HepG2 (cell line): ENCODE results near the gene CDH12. TPM values are rescaled to one million over a fixed set of nuclear protein-coding genes. Genes with fewer than 3 reads are reported as not detected.

ENCODE experiments used
- ATAC-seq: fragments of 200-7000 bp; cut with Tn5 transposase; 3 replicates; pipeline ENCODE4 v1.9.1; 2020; ENCODE audit warnings: mild to moderate bottlenecking, moderate library complexity
- BruUV-seq: library from RNA; stranded (reverse); fragments of 400-500 nt; replicated peaks from 2 replicates; lab custom pipeline; 2021; lab: Mats Ljungman, UMichigan
- CTCF ChIA-PET: fragments of 300-600 bp; formaldehyde crosslinking; extraction: SDS; loops from one replicate; lab custom pipeline; 2021; ENCODE audit warnings: low total read pairs, inconsistent platforms, low intra/inter-chr PET ratio; lab: Yijun Ruan, JAX
- POLR2A ChIA-PET: fragments of 350-600 bp; sonication (Branson Sonifier 250); formaldehyde crosslinking; loops from one replicate; lab custom pipeline; 2020; ENCODE audit warnings: antibody characterized with exemption, inconsistent platforms; lab: Yijun Ruan, JAX
- DNase-seq: peaks from one replicate; pipeline ENCODE4 v3.0.0-alpha.2; 2015; ENCODE audit warnings: low spot score
- FAIRE-seq: peaks from 3 replicates; lab custom pipeline; 2011; peaks lifted over from hg19 to GRCh38; lab: Jason Lieb, UNC
- H2AFZ ChIP-seq: one replicate; pipeline ENCODE4 v1.6.1; 2011; ENCODE audit warnings: low read length, inconsistent platforms
- H3K27ac ChIP-seq: fragments of 300-600 bp; 3 replicates; pipeline ENCODE4 v1.8.0; 2011; ENCODE audit warnings: mixed run types, mild to moderate bottlenecking, mixed read lengths, low read length, inconsistent platforms; ENCODE audit not compliant: insufficient read depth; ENCODE audit errors: extremely low read length
- H3K27me3 ChIP-seq, 2 experiments: fragments of 200-600 bp in 1 of 2; 2 replicates in 1 of 2; 3 replicates in 1 of 2; pipeline versions ENCODE4 v1.6.0 to v1.8.0; 2011; ENCODE audit warnings: low read length in 2 of 2, mild to moderate bottlenecking in 2 of 2, moderate library complexity in 2 of 2, inconsistent platforms in 1 of 2; ENCODE audit not compliant: insufficient read depth in 2 of 2, control insufficient read depth in 1 of 2
- H3K36me3 ChIP-seq, 2 experiments: fragments of 200-600 bp in 1 of 2; replicated peaks in 1 of 2; 2 replicates in 1 of 2; 3 replicates in 1 of 2; pipeline versions ENCODE4 v1.5.1 to v1.8.0; 2011; ENCODE audit warnings: low read length in 2 of 2, inconsistent platforms in 1 of 2; ENCODE audit not compliant: insufficient read depth in 2 of 2, control insufficient read depth in 1 of 2
- H3K4me1 ChIP-seq: 2 replicates; pipeline ENCODE4 v1.5.1; 2012; ENCODE audit warnings: low read length, inconsistent platforms; ENCODE audit not compliant: insufficient read depth
- H3K4me2 ChIP-seq: 2 replicates; pipeline ENCODE4 v1.6.0; 2011; ENCODE audit warnings: low read depth, low read length, inconsistent platforms
- H3K4me3 ChIP-seq, 3 experiments: fragments of 200-600 bp in 1 of 3; sonication (generic), shearing (Covaris generic) in 1 of 3; replicated peaks in 1 of 3; 2 replicates each; pipeline ENCODE4 v1.5.1; 2011 to 2016; ENCODE audit warnings: low read length in 3 of 3, inconsistent platforms in 2 of 3, low read depth in 2 of 3, mild to moderate bottlenecking in 2 of 3, control low read depth in 1 of 3, mixed read lengths in 1 of 3; ENCODE audit not compliant: insufficient read depth in 1 of 3
- H3K79me2 ChIP-seq: one replicate; pipeline ENCODE4 v1.6.1; 2011; ENCODE audit warnings: low read length, inconsistent platforms; ENCODE audit not compliant: insufficient read depth
- H3K9ac ChIP-seq: 2 replicates; pipeline ENCODE4 v1.6.0; 2011; ENCODE audit warnings: mild to moderate bottlenecking, low read depth, low read length, inconsistent platforms; ENCODE audit not compliant: insufficient read depth
- H3K9me3 ChIP-seq: 2 replicates; pipeline ENCODE4 v1.5.1; 2012; ENCODE audit warnings: mild to moderate bottlenecking, low read length
- H4K20me1 ChIP-seq: 2 replicates; pipeline ENCODE4 v1.6.0; 2011; ENCODE audit warnings: inconsistent platforms, mild to moderate bottlenecking, low read length, moderate library complexity; ENCODE audit not compliant: insufficient read depth
- AGO1 ChIP-seq: fragments of 200-400 bp; formaldehyde crosslinking; IDR thresholded peaks from 2 replicates; pipeline ENCODE4 v1.6.1; 2017; ENCODE audit warnings: mild to moderate bottlenecking, low read depth, low read length, moderate library complexity; ENCODE audit not compliant: poor library complexity, severe bottlenecking
- CAMTA2 ChIP-seq: sonication (generic); formaldehyde crosslinking; IDR thresholded peaks from 2 replicates; pipeline ENCODE4 v1.4.0; 2020; ENCODE audit warnings: mild to moderate bottlenecking, missing genetic modification reagents, borderline replicate concordance
- CEBPG ChIP-seq: IDR thresholded peaks from 2 replicates; pipeline ENCODE4 v1.6.1; 2016
- JUND ChIP-seq: sonication (generic); formaldehyde crosslinking; IDR thresholded peaks from 2 replicates; pipeline ENCODE4 v1.8.0; 2022; ENCODE audit warnings: mild to moderate bottlenecking, missing genetic modification reagents
- PBX3 ChIP-seq: sonication (generic); formaldehyde crosslinking; IDR thresholded peaks from 2 replicates; pipeline ENCODE4 v1.8.1; 2023; ENCODE audit warnings: missing genetic modification reagents, inconsistent platforms, borderline replicate concordance
- SIN3A ChIP-seq: IDR thresholded peaks from 2 replicates; pipeline ENCODE4 v1.6.1; 2011; ENCODE audit warnings: low read depth, mild to moderate bottlenecking, control low read depth, low read length, borderline replicate concordance
- SIN3B ChIP-seq: fragments of 150-350 bp; IDR thresholded peaks from 2 replicates; pipeline ENCODE4 v1.6.1; 2014; ENCODE audit warnings: low read length
- SIX1 ChIP-seq: sonication (generic); formaldehyde crosslinking; IDR thresholded peaks from 2 replicates; pipeline ENCODE4 v1.4.0; 2020; ENCODE audit warnings: missing genetic modification reagents, borderline replicate concordance
- SUZ12 ChIP-seq: fragments of 150-350 bp; IDR thresholded peaks from 2 replicates; pipeline ENCODE4 v1.6.1; 2014; ENCODE audit warnings: low read depth, low read length
- TIGD3 ChIP-seq: sonication (generic); formaldehyde crosslinking; IDR thresholded peaks from 2 replicates; pipeline ENCODE4 v1.5.1; 2020; ENCODE audit warnings: mild to moderate bottlenecking, missing genetic modification reagents, borderline replicate concordance
- ZNF34 ChIP-seq: sonication (generic); formaldehyde crosslinking; IDR thresholded peaks from 2 replicates; pipeline ENCODE4 v1.4.0; 2020; ENCODE audit warnings: mild to moderate bottlenecking, missing genetic modification reagents, borderline replicate concordance
- ZNF513 ChIP-seq: sonication (generic); formaldehyde crosslinking; conservative IDR thresholded peaks from 2 replicates; pipeline ENCODE4 v1.5.0; 2020; ENCODE audit warnings: missing genetic modification reagents
- ZNF746 ChIP-seq: sonication (generic); formaldehyde crosslinking; IDR thresholded peaks from 2 replicates; pipeline ENCODE4 v1.8.0; 2022; ENCODE audit warnings: mild to moderate bottlenecking, missing genetic modification reagents
- WGBS: methylation state at CpG from one replicate; pipeline ENCODE4 v1.1.6; 2017; ENCODE audit warnings: low lambda C conversion rate; 5-methylcytosine and 5-hydroxymethylcytosine counted together
- in situ Hi-C: cut with HindIII; loops from 2 replicates; pipeline ENCODE4 v1.10.0; 2017; ENCODE audit warnings: low pct_unique_long_range_greater_than_20kb; ENCODE audit not compliant: extremely low pct_ligation_motif_present
- intact Hi-C: fragments of 100-400 bp; cut with micrococcal nuclease; formaldehyde crosslinking; loops from one replicate; pipeline ENCODE4 v1.10.0; 2022; ENCODE audit not compliant: unreplicated experiment
- polyA plus RNA-seq, 8 experiments: library from polyadenylated mRNA; depleted of rRNA in 3 of 8; stranded (reverse) in 7 of 8; unstranded in 1 of 8; fragments of >200 nt; fragmentation: Illumina TruSeq in 4 of 8; extraction: Trizol in 4 of 8; gene quantifications; 2 replicates each; pipeline versions ENCODE4 v1.2.1 to v1.2.3, GENCODE V29; 2011 to 2016; ENCODE audit warnings: low read depth in 4 of 8, missing spikeins in 1 of 8, mixed read lengths in 1 of 8; ENCODE audit not compliant: insufficient read depth in 1 of 8
- total RNA-seq, 5 experiments: library from RNA; depleted of rRNA; stranded (reverse); fragments of >200 nt; fragmentation: Illumina TruSeq; extraction: Trizol; gene quantifications; 2 replicates each; pipeline ENCODE4 v1.2.3, GENCODE V29; 2016; ENCODE audit warnings: low read depth in 1 of 5
- TF ChIP-seq, protein P1 (sequence below): sonication (generic); formaldehyde crosslinking; IDR thresholded peaks from 2 replicates; pipeline ENCODE4 v1.8.0; 2022; ENCODE audit warnings: mild to moderate bottlenecking, missing genetic modification reagents
- TF ChIP-seq, protein P2 (sequence below): sonication (generic); formaldehyde crosslinking; IDR thresholded peaks from 2 replicates; pipeline ENCODE4 v1.8.0; 2022; ENCODE audit warnings: missing genetic modification reagents, mild to moderate bottlenecking, borderline replicate concordance

Gene CDH12
- total and polyA plus RNA-seq, 2 of the 13 experiments (the other 11 are each of a cell fraction or from before 2014, with no cell fraction given) = not detected

DNA sequence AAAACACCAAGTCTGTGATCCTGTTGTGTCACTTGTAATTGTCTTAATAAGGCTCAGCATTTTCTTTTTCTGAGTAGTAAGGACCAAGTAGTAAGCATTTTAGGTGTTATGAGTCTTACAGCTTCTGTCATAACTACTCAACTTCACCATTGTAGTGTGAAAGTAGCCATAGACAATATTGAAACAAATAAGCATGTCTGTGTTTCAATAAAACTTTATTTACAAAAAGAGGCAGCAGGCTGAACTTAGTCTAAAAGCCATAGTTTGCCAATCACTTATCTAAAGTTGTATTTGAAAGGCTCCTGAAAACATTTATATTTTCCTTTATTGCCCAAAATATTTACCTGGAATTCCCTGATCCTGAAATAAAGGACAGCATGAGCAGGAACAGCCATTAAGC is 796.1 kb downstream of the CDH12 start (continued):
- TF ChIP-seq, protein P1, sequence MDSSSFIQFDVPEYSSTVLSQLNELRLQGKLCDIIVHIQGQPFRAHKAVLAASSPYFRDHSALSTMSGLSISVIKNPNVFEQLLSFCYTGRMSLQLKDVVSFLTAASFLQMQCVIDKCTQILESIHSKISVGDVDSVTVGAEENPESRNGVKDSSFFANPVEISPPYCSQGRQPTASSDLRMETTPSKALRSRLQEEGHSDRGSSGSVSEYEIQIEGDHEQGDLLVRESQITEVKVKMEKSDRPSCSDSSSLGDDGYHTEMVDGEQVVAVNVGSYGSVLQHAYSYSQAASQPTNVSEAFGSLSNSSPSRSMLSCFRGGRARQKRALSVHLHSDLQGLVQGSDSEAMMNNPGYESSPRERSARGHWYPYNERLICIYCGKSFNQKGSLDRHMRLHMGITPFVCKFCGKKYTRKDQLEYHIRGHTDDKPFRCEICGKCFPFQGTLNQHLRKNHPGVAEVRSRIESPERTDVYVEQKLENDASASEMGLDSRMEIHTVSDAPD (CRISPR knock-in tag) = no peak
- no peak for TF ChIP-seq ZNF513
- TF ChIP-seq PBX3 (CRISPR knock-in tag) = no peak

DNA sequence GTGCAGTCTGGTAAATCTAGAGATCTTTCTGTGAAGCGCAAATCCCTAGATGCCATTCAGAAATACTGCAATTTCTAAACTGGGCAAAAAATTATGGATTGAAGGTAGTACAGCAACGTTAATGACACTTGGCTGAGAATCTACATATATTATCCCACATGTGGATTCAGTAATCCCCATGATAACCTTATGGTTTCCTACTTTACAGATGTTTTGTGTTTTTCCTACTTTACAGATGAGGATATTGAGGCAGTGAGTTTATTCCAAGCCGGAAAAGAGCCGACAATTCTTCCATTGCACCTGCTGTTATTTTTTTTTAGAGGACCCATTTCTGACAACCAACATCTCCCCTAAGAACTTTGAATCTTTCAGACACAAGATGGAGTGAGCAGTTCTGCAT is 796.5 kb downstream of the CDH12 start:
- Histone ChIP-seq H3K4me1 (no peaks in the 10 kb centered on the region), H3K9ac (no peak overlapping the region)
- BruUV-seq = no TSS peak
- TF ChIP-seq ZNF34 (CRISPR knock-in tag) (no peak), SIN3B (no peak), CAMTA2 (no peak), CEBPG (CRISPR knock-in tag) (no peak), SIX1 (CRISPR knock-in tag) (no peak), JUND (no peak), ZNF746 (no peak), SIN3A (no peak), SUZ12 (no peak), TIGD3 (no peak), AGO1 (no peak)
- TF ChIP-seq, protein P2, sequence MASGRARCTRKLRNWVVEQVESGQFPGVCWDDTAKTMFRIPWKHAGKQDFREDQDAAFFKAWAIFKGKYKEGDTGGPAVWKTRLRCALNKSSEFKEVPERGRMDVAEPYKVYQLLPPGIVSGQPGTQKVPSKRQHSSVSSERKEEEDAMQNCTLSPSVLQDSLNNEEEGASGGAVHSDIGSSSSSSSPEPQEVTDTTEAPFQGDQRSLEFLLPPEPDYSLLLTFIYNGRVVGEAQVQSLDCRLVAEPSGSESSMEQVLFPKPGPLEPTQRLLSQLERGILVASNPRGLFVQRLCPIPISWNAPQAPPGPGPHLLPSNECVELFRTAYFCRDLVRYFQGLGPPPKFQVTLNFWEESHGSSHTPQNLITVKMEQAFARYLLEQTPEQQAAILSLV (CRISPR knock-in tag) = no peak
- TF ChIP-seq, all 625 proteins: peak for 0
- 5% methylated on average over 4 of the region's 4 CpGs for WGBS
- in situ Hi-C loops = no loop called here
- intact Hi-C loops = no loop called here
- Histone ChIP-seq H3K27ac (no peak overlapping the region), H3K79me2 (no peaks in the 10 kb centered on the region), H2AFZ (no peak overlapping the region), H3K4me3 (no peak overlapping the region), H3K36me3 (no peaks in the 10 kb centered on the region), H3K27me3 (no peaks in the 10 kb centered on the region), H3K9me3 (no peaks in the 10 kb centered on the region), H4K20me1 (no peaks in the 10 kb centered on the region), H3K4me2 (no peak overlapping the region)
- FAIRE-seq (no peak), DNase-seq (no peak), ATAC-seq (no peak)
- ChIA-PET CTCF (no interaction called here), POLR2A (no interaction called here)
